ENCODE data around the gene RBP3.

RBP3 gene

GRCh38 chr10:47348138-47348651, at the start of gene RBP3:
Gene RBP3 (plus strand): TSS chr10:47348363. CDS start chr10:47348485, 122 bp downstream.
- in situ Hi-C loops (cut with MboI; ENCODE audit: low sequenced_read_pairs), result no loop called here

DNA sequence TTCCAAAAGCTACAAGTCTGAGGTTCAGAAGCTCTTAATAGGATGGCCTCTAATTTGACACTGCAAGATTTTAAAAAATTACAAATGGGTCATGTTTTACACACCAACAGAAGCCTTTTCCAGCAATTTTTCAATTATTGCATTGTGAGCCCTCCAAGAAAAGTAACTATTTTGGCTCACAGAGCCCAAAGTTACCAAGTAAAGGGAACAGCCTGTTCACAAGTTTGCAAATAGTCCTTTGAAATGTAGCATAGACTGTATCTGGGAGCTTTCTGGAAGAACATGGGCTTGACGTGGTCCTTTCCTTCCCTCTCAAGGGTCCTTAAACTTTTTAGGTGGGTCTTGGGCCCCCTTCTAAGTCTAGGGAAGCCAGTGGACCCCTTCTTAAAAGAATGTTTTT, 49.4 kb upstream of the RBP3 start:
- in situ Hi-C loops (cut with MboI; ENCODE audit: low sequenced_read_pairs), result no loop called here

DNA sequence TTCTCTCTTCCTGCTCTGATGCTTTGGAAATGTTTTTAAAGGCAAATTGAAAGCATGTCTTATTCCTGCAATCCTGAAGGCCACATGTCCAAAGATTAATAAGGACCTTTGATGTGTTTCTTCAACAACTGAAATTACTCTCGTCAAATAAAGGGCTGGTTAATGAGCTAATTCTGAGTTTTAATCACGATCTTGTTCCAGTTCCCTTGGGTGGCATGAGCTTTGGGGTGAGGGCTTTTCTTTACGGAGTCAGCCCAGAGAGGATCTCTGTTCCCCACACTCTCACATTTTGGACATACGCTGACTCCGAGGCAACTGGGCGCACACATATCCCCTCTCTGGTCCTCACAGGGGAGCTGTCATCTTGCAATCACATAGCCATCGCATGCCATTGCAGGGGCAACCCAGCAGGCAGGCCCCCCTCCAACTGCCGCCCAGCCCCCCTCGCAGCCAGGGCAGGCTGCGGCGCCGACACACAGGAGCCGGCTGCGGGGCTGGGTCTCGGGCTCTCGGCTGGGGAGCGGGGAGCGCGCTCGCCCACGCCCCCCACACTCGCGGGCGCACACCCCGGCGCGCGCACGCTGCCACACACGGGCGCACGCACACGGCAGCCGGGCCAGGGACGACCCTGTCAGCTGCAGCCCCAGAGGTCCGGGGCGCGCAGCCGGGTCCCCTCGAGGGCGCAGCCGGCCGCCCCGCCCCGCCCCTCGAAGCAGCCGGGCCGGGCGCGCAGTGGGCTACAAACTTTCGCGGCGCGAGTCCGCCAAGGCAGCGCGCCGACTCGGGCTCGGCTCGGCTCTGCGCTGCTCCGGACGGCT, 48.3 kb upstream of the RBP3 start, which contains the start of gene GDF10:
Gene GDF10, plus strand, starts transcription at position 587 of the 818 bp plus-strand sequence. CDS start 455 bp downstream, outside the sequence.
- in situ Hi-C loops (cut with MboI; ENCODE audit: low sequenced_read_pairs), result no loop called here

DNA sequence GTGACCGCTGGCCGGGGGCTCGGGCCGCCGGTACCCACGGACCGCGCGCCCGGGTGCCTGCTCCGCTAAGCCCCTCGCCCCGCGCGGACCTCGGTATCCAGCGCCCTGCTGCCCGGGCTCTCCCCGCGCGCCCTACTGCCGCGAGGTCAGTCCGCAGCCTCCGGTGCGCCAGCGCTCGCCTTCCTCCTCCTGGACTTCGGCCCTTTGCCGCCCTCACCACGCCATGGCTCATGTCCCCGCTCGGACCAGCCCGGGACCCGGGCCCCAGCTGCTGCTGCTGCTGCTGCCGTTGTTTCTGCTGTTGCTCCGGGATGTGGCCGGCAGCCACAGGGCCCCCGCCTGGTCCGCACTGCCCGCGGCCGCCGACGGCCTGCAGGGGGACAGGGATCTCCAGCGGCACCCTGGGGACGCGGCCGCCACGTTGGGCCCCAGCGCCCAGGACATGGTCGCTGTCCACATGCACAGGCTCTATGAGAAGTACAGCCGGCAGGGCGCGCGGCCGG, 47.7 kb upstream of the RBP3 start:
- in situ Hi-C loops (cut with MboI; ENCODE audit: low sequenced_read_pairs), result no loop called here

- in situ Hi-C loops (cut with MboI; ENCODE audit: low sequenced_read_pairs), result no loop called here
Measured at GRCh38 chr10:47301833-47302232, 46.3 kb upstream of the RBP3 start.

DNA sequence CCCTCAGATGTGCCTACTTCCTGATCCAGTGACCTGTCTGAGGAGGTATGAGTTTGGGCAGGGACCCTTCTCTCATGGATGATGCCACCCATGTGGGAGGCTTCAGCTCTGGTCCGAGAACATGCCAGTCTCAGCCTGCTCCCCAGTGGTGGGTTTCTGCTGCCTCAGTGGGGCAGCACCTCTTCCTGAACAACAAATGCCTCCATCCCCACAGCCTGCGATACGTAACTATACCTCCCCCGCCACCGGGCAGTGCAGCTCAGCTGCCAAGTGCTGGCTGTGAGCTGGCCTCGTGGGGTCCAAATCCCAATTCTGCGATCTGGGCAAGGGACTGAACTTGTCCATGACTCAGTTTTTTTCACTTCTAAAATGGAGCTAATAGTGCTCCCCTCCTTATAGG, 45.1 kb upstream of the RBP3 start:
- in situ Hi-C loops (cut with MboI; ENCODE audit: low sequenced_read_pairs), result no loop called here

DNA sequence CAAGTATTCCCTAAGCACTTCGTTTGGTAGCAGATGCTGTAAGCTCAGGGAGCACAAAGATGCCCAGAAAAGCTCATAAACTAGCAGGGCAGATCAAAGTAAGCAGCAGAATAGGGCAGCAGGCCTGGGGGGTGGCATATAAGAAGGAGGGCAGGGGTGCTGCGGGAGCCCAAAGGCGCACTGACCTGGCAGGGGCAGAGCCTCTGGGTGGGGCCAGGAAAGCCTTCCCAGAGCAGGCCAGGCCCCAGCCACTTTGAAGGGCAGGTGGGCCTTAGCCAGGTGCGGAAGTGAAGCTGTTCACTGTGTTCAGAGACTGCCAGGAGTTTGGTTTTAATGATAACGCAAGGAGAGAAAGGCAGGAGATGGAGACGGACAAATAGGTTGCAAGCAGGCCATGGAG, 44.3 kb upstream of the RBP3 start:
- in situ Hi-C loops (cut with MboI; ENCODE audit: low sequenced_read_pairs), result no loop called here

DNA sequence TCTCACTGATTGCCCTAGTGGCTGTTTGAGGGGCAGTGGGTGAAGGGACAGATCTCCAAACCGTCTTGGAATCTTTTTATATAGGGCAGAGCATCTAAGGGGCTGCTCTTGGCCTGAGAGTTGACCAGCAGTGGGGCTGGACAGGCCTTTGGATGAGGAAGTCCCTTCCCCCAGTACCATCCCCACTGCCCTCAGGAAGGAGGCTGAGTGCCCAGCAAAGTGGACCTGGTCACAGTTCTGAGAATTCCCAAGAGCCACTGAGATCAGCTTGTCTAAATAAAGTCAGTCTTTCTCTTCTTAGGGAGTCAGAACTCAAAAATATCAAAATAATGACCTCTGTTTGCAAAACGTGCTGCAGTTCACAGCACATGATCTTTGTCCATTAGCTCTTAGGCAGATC, 42.6 kb upstream of the RBP3 start:
- in situ Hi-C loops (cut with MboI; ENCODE audit: low sequenced_read_pairs), result no loop called here

GRCh38 chr10:47306387-47307210, 41.6 kb upstream of the RBP3 start:
- in situ Hi-C loops (cut with MboI; ENCODE audit: low sequenced_read_pairs), result no loop called here

DNA sequence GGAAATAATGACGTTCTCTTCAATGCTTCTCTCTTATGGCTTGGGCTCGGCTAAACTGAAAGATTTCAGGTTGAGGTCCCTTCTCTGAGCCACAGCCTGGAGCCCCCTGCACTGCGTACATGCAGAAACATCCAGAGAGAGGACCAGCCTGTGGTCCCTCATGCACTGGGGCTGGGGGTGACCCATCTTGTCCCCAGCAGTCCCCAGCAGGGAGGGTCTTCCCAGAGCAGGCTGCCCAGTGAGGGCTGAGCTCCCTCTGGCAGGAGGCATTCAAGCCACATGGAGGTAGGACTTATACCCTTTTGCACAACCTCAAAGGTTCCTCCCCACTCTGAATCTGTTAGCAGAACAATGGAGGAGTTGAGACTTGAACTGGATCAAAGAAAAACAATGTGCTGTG, 40.8 kb upstream of the RBP3 start:
- in situ Hi-C loops (cut with MboI; ENCODE audit: low sequenced_read_pairs), result no loop called here

- in situ Hi-C loops (cut with MboI; ENCODE audit: low sequenced_read_pairs), result no loop called here
Measured at GRCh38 chr10:47308775-47309174, 39.4 kb upstream of the RBP3 start.

DNA sequence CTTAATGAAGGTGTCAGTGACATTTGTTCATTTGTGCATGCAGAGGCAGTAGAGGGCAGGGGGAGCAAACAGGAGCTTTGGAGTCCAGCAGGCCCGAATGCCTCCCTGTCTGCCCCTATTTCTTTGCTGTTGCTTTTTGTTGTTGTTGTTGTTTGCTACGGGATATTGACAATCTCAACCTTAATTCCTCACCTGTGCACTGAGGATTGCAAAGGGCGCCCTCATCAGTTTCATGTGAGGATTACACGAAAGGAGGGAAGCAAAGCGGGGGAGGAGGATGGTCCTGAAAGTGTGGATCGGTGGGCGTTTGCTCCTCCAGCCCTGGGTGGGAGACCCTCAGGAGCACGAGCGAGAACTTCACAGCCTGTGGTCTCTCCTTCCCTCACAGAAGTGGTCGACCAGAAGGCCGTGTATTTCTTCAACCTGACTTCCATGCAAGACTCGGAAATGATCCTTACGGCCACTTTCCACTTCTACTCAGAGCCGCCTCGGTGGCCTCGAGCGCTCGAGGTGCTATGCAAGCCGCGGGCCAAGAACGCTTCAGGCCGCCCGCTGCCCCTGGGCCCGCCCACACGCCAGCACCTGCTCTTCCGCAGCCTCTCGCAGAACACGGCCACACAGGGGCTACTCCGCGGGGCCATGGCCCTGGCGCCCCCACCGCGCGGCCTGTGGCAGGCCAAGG, 38.6 kb upstream of the RBP3 start:
- in situ Hi-C loops (cut with MboI; ENCODE audit: low sequenced_read_pairs), result loop anchor here (5.0 kb wide), 1 partner anchor 257 kb away; no protein-coding TSS in a partner anchor

- in situ Hi-C loops (cut with MboI; ENCODE audit: low sequenced_read_pairs), result loop anchor here (5.0 kb wide), 1 partner anchor 258 kb away; no protein-coding TSS in a partner anchor
Measured at GRCh38 chr10:47310090-47310505, 38.1 kb upstream of the RBP3 start.

DNA sequence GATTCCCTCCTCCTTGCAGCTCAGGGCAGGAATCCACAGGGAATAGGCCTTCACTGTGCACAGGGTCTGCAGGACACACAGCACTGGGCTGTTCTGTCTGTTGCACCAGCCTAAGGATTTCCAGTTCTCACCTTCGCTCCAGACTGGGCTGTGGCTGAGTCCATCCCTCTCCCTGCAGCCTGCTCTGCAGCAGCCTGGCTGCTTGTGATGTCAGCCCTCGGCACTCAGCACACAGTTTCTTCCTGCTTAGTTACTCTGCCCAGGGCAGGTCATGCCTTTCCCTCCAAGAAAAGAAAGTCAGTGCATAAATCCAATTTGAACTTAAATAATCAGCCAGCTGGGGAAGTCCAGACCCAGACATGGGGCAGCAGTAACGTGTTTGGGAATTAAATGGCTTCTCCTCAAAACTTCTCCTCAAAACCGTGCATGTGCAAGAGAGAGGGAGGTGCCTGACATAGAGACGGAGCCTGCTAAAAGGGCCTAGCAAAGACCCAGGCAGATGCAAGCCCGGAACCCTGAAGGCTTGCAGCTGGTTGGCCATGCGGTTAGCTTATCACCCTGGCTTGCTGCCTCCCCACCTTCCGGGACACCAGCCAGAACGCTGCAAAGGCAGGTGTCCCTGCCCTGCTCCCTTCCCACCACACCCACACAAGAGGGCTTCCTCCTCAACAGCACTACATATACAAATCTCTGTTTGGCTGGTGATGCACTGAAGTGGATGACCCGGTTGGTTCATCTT, 36.8 kb upstream of the RBP3 start:
- in situ Hi-C loops (cut with MboI; ENCODE audit: low sequenced_read_pairs), result loop anchor here (5.0 kb wide), 1 partner anchor 259 kb away; no protein-coding TSS in a partner anchor

DNA sequence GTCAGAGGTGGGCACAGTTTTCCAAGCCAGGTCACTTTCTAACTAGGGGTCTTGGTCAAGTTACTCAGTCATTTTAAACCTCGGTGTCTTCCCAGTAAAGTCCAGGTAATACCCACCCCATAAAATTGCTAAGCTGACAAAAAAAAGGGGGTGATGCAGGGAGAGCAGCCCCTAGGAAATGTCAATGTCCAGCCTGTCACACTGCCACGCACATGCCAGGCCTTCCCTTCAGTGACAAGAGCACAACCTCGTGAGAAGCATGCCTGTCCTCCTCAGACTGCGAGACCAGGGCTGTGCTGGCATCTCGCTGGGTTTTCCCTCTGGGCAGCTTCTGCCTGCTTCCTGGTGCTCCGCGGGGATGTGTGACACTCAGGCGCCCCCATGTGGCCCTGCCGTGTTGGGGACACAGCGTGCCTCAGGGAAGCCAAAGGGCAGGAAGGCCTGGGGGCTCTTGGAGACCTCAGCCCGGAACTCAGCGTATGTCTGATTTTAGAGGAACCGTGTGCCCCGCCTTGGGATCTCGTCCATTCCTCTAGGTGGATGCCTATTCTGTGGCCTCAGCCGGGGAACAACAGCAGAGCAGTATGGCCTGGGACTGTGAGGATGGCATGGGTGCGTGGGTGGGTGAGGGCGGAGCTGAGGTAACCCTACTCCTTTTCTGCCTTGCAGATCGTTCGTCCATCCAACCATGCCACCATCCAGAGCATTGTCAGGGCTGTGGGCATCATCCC, 36.1 kb upstream of the RBP3 start:
- in situ Hi-C loops (cut with MboI; ENCODE audit: low sequenced_read_pairs), result loop anchor here (5.0 kb wide), 1 partner anchor 260 kb away; no protein-coding TSS in a partner anchor

GRCh38 chr10:47312663-47312995, 35.5 kb upstream of the RBP3 start:
- in situ Hi-C loops (cut with MboI; ENCODE audit: low sequenced_read_pairs), result loop anchor here (5.0 kb wide), 1 partner anchor 260 kb away; no protein-coding TSS in a partner anchor

DNA sequence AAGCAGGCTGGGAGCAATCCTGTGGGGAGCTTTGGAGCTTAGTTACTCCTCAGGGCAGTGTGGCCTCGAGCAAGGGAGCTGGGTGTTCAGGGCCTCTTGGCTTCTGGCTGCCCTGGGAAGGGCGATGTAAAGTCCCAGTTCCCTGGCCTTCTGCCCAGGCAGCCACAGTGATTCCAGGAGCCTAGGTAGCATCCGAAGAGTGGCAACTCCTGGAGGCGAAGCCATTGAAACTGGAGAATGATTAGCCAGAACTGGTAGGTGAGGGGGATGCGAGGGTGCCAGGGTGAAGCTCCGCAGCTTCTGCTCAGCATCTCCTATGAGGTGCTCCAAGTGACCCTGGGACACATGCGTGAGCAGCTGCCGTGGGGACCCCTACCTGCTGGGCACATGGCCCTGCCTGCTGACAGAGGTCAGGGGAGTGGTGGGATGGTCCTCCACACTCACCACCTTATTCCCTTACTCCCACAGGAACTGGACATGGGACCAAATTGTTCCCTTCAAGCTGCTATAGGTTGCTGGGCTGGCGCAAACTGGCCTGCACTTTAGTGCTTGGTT, 33.7 kb upstream of the RBP3 start:
- in situ Hi-C loops (cut with MboI; ENCODE audit: low sequenced_read_pairs), result loop anchor here (5.0 kb wide), 1 partner anchor 262 kb away; no protein-coding TSS in a partner anchor

DNA sequence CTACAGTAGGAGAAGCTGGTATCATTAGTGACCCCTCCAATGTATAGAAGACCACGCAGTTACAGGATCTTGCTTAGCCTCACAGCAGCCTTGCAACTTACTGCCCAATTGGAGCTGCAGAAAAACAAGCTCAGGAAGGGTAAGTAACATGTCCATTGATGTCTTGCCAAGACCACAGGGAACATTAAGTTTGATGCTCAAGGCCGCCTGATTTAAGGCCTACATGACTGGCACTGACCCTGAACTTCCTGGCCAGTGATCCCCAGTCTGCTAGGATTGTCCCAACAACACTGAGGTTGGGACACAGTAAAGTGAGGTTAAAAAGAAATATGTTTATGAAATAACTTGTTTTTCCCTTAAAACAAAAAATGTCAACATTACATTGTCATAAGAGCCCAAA, 32.7 kb upstream of the RBP3 start:
- in situ Hi-C loops (cut with MboI; ENCODE audit: low sequenced_read_pairs), result no loop called here

GRCh38 chr10:47316131-47316530, 32.0 kb upstream of the RBP3 start:
- in situ Hi-C loops (cut with MboI; ENCODE audit: low sequenced_read_pairs), result no loop called here

All from HL-60/S4 (cell line).